ENCODE results near the gene PZP. TPM values are rescaled to one million over a fixed set of nuclear protein-coding genes. Genes with fewer than 3 reads are reported as not detected.

The PZP gene
- total RNA-seq, 1 experiment from 2014 or later, result not detected

DNA sequence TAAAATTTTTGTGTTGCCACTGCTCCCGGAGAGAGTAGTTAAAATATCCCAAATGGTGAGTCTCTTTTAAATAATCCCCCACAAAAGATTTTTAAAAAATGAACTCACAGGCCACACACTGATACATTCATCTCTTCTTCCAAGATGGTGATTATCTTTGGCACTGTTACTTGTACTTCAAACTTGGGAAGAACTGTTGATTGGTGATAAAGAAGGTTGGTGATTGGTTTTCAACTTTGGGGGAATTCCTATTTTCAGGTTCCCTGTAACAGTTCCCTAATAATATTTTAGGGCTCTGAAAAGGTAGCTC lies 99.0 kb downstream of the PZP start:
- no peaks in the 10 kb centered on the region for H4K20me1 ChIP-seq (ENCODE audit: control insufficient read depth, insufficient read depth, insufficient read length)
- H3K14ac ChIP-seq (ENCODE audit: insufficient read depth, low read length), result no peak overlapping the region
- no peaks in the 10 kb centered on the region for H3K23me2 ChIP-seq (ENCODE audit: insufficient read length, low read depth, low read length, poor library complexity, severe bottlenecking)
- H4K5ac ChIP-seq (ENCODE audit: insufficient read length, low read depth, low read length), result no peak overlapping the region
- no peak overlapping the region for H2BK12ac ChIP-seq (ENCODE audit: insufficient read length, low read depth, low read length)
- H4K91ac ChIP-seq (ENCODE audit: insufficient read length, low read depth, low read length), result no peak overlapping the region
- no peak overlapping the region for H3K4ac ChIP-seq (ENCODE audit: low read depth, low read length)
- no peak overlapping the region for H3K18ac ChIP-seq (ENCODE audit: insufficient read length, low read depth, low read length)
- H2BK15ac ChIP-seq (ENCODE audit: low read depth, low read length), result no peak overlapping the region
- TF ChIP-seq, protein P1, sequence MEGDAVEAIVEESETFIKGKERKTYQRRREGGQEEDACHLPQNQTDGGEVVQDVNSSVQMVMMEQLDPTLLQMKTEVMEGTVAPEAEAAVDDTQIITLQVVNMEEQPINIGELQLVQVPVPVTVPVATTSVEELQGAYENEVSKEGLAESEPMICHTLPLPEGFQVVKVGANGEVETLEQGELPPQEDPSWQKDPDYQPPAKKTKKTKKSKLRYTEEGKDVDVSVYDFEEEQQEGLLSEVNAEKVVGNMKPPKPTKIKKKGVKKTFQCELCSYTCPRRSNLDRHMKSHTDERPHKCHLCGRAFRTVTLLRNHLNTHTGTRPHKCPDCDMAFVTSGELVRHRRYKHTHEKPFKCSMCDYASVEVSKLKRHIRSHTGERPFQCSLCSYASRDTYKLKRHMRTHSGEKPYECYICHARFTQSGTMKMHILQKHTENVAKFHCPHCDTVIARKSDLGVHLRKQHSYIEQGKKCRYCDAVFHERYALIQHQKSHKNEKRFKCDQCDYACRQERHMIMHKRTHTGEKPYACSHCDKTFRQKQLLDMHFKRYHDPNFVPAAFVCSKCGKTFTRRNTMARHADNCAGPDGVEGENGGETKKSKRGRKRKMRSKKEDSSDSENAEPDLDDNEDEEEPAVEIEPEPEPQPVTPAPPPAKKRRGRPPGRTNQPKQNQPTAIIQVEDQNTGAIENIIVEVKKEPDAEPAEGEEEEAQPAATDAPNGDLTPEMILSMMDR (conservative IDR thresholded peaks at IDR 0.05), result no peak
- WGBS (ENCODE audit: extremely low coverage, insufficient read length, low lambda C conversion rate), result no CpG with 5 or more reads among the region's 1 CpG
- H4K8ac ChIP-seq (replicated peaks; ENCODE audit: insufficient read length, low read depth, low read length), result no peak overlapping the region
- H3K79me1 ChIP-seq (ENCODE audit: insufficient read depth, low read depth, low read length, poor library complexity, severe bottlenecking), result no peaks in the 10 kb centered on the region
- Mint-ChIP-seq H3K4me1 (no peaks in the 10 kb centered on the region), H3K4me3 (no peak overlapping the region), H3K36me3 (ENCODE audit: insufficient read depth in 1 of 3, low read depth in 3 of 3) (no peaks in the 10 kb centered on the region), H3K27me3 (ENCODE audit: low read depth) (no peaks in the 10 kb centered on the region), H3K9me3 (no peaks in the 10 kb centered on the region), H3K27ac (no peak overlapping the region)
- no peaks in the 10 kb centered on the region for H3K9me3 ChIP-seq (ENCODE audit: control insufficient read depth, low read depth, low read length)
- no peak overlapping the region for H3K27ac ChIP-seq (ENCODE audit: insufficient read length, low read depth, low read length)
- H3K23ac ChIP-seq (ENCODE audit: insufficient read length, low read depth, low read length), result no peak overlapping the region
- no peak overlapping the region for H3K9ac ChIP-seq (ENCODE audit: extremely low read depth, insufficient read length, low read length)
- H2AFZ ChIP-seq (ENCODE audit: low read length), result no peak overlapping the region
- no peak overlapping the region for H2AK5ac ChIP-seq (ENCODE audit: insufficient read length, low read length)
- no peaks in the 10 kb centered on the region for H3K4me1 ChIP-seq (ENCODE audit: insufficient read depth, low read length)
- H2BK5ac ChIP-seq (ENCODE audit: insufficient read length, low read length), result no peak overlapping the region
- no peak overlapping the region for H2BK20ac ChIP-seq (ENCODE audit: low read depth, low read length, poor library complexity, severe bottlenecking)
- H3K27me3 ChIP-seq (ENCODE audit: insufficient read depth, low read length), result no peaks in the 10 kb centered on the region; the same call in 1 of the 2 replicates
- H2BK120ac ChIP-seq (ENCODE audit: low read depth, low read length, poor library complexity, severe bottlenecking), result no peak overlapping the region
- no peak overlapping the region for H3K4me2 ChIP-seq (ENCODE audit: insufficient read depth, insufficient read length, low read length)
- no peak for DNase-seq
- H3T11ph ChIP-seq (ENCODE audit: low read length), result no peak overlapping the region
- no peaks in the 10 kb centered on the region for H3K79me2 ChIP-seq (ENCODE audit: insufficient read depth, low read length)
- no peak overlapping the region for H3K56ac ChIP-seq (ENCODE audit: insufficient read length, low read depth, low read length)

All from H9 (cell line).